Measurements from ENCODE around the gene TSPAN32. TPM values are rescaled to one million over a fixed set of nuclear protein-coding genes. Genes with fewer than 3 reads are reported as not detected.

Gene TSPAN32
- total and polyA plus RNA-seq, 2 donors (not counting 1 experiment from before 2014, with no cell fraction given): 0.17 TPM; not detected in 1

- Histone ChIP-seq H3K36me3 (ENCODE audit: control insufficient read depth, insufficient read depth, low read length) (no peaks in the 10 kb centered on the region), H3K4me1 (ENCODE audit: control insufficient read depth, extremely low read depth, insufficient read depth, low read length) (peaks cover 9% of the 10 kb centered on the region), H3K4me3 (replicated peaks in 1 of 4; ENCODE audit: control extremely low read depth in 1 of 4, insufficient read depth in 1 of 4, low read depth in 3 of 4, low read length in 4 of 4) (no peak overlapping the region), H4K20me1 (ENCODE audit: control insufficient read depth, extremely low read depth, insufficient read depth, low read length) (no peaks in the 10 kb centered on the region), H3K9me3 (ENCODE audit: control insufficient read depth, insufficient read depth, low read depth, low read length) (no peaks in the 10 kb centered on the region), H3K4me2 (ENCODE audit: extremely low read depth, insufficient read depth, low read length) (no peak overlapping the region), H3K9ac (ENCODE audit: insufficient read depth, low read length) (no peak overlapping the region), H3K27ac (ENCODE audit: insufficient read depth, low read length) (no peak overlapping the region), H3K79me2 (ENCODE audit: control insufficient read depth, insufficient read depth, low read length) (no peaks in the 10 kb centered on the region), H3K27me3 (ENCODE audit: control insufficient read depth, insufficient read depth, low read length) (no peaks in the 10 kb centered on the region), H2AFZ (ENCODE audit: low read length) (no peak overlapping the region)
- no peak for TF ChIP-seq CTCF (conservative IDR thresholded peaks at IDR 0.05 in 1 of 2, IDR thresholded peaks at IDR 0.05 in 1 of 2; ENCODE audit: low read depth in 1 of 2, low read length in 2 of 2)
- TF ChIP-seq EZH2 (IDR thresholded peaks at IDR 0.05; ENCODE audit: low read length, missing control alignments): no peak
- DNase-seq (ENCODE audit: low read depth in 2 of 2): no peak
Observed at GRCh38 chr11:2304506-2305139, 2.8 kb downstream of the TSPAN32 start.

GRCh38 chr11:2305140-2305778, 3.4 kb downstream of the TSPAN32 start:
- peak overlapping the region; percentile 1 for H3K27ac ChIP-seq (ENCODE audit: insufficient read depth, low read length)
- H4K20me1 ChIP-seq (ENCODE audit: control insufficient read depth, extremely low read depth, insufficient read depth, low read length): no peaks in the 10 kb centered on the region
- peak; percentile 50 to 73 for DNase-seq (ENCODE audit: low read depth in 2 of 2)
- TF ChIP-seq CTCF (conservative IDR thresholded peaks at IDR 0.05 in 1 of 2, IDR thresholded peaks at IDR 0.05 in 1 of 2; ENCODE audit: low read depth in 1 of 2, low read length in 2 of 2) (peak; percentile 80 to 92), EZH2 (IDR thresholded peaks at IDR 0.05; ENCODE audit: low read length, missing control alignments) (no peak)
- H3K9ac ChIP-seq (ENCODE audit: insufficient read depth, low read length): no peak overlapping the region
- no peaks in the 10 kb centered on the region for H3K36me3 ChIP-seq (ENCODE audit: control insufficient read depth, insufficient read depth, low read length)
- no peaks in the 10 kb centered on the region for H3K9me3 ChIP-seq (ENCODE audit: control insufficient read depth, insufficient read depth, low read depth, low read length)
- peak overlapping the region; percentile 92 for H3K4me2 ChIP-seq (ENCODE audit: extremely low read depth, insufficient read depth, low read length)
- peak overlapping the region in 1 of 4 experiments; percentile 46 for H3K4me3 ChIP-seq (replicated peaks in 1 of 4; ENCODE audit: control extremely low read depth in 1 of 4, insufficient read depth in 1 of 4, low read depth in 3 of 4, low read length in 4 of 4)
- H3K4me1 ChIP-seq (ENCODE audit: control insufficient read depth, extremely low read depth, insufficient read depth, low read length): peaks cover 9% of the 10 kb centered on the region
- H3K79me2 ChIP-seq (ENCODE audit: control insufficient read depth, insufficient read depth, low read length): no peaks in the 10 kb centered on the region
- H3K27me3 ChIP-seq (ENCODE audit: control insufficient read depth, insufficient read depth, low read length): no peaks in the 10 kb centered on the region
- no peak overlapping the region for H2AFZ ChIP-seq (ENCODE audit: low read length)

GRCh38 chr11:2305788-2306451, 4.1 kb downstream of the TSPAN32 start:
- DNase-seq (ENCODE audit: low read depth in 2 of 2): peak; percentile 61 to 71
- Histone ChIP-seq H3K4me3 (replicated peaks in 1 of 4; ENCODE audit: control extremely low read depth in 1 of 4, insufficient read depth in 1 of 4, low read depth in 3 of 4, low read length in 4 of 4) (peak overlapping the region in 3 of 4 experiments; percentile 24 to 46 (median 27)), H3K4me1 (ENCODE audit: control insufficient read depth, extremely low read depth, insufficient read depth, low read length) (peaks cover 9% of the 10 kb centered on the region), H2AFZ (ENCODE audit: low read length) (peak overlapping the region; percentile 71), H3K79me2 (ENCODE audit: control insufficient read depth, insufficient read depth, low read length) (no peaks in the 10 kb centered on the region), H3K27ac (ENCODE audit: insufficient read depth, low read length) (peak overlapping the region; percentile 81), H3K4me2 (ENCODE audit: extremely low read depth, insufficient read depth, low read length) (peak overlapping the region; percentile 92), H3K27me3 (ENCODE audit: control insufficient read depth, insufficient read depth, low read length) (no peaks in the 10 kb centered on the region), H3K9me3 (ENCODE audit: control insufficient read depth, insufficient read depth, low read depth, low read length) (no peaks in the 10 kb centered on the region), H4K20me1 (ENCODE audit: control insufficient read depth, extremely low read depth, insufficient read depth, low read length) (no peaks in the 10 kb centered on the region), H3K36me3 (ENCODE audit: control insufficient read depth, insufficient read depth, low read length) (no peaks in the 10 kb centered on the region), H3K9ac (ENCODE audit: insufficient read depth, low read length) (peak overlapping the region; percentile 58)
- TF ChIP-seq EZH2 (IDR thresholded peaks at IDR 0.05; ENCODE audit: low read length, missing control alignments) (no peak), CTCF (conservative IDR thresholded peaks at IDR 0.05 in 1 of 2, IDR thresholded peaks at IDR 0.05 in 1 of 2; ENCODE audit: low read depth in 1 of 2, low read length in 2 of 2) (no peak)

Measured in fibroblast of lung (primary cell).